Colonic mucosa (tissue), 4 donors: ENCODE results near the gene DNAJC18. TPM values are rescaled to one million over a fixed set of nuclear protein-coding genes. Genes with fewer than 3 reads are reported as not detected.
A peak's percentile ranks its signal among the peaks of the same experiment; 100 is the strongest.

Experiments
- DNase-seq: peaks from one replicate; pipeline ENCODE4 v3.0.0-alpha.2; 2020
- H3K27ac ChIP-seq: fragments of 200-600 bp; one replicate; pipeline ENCODE4 v1.8.0; 2021
- H3K27me3 ChIP-seq: fragments of 200-600 bp; one replicate; pipeline ENCODE4 v1.8.0; 2021
- H3K36me3 ChIP-seq: fragments of 200-600 bp; one replicate; pipeline ENCODE4 v1.8.0; 2021
- H3K4me1 ChIP-seq: fragments of 200-600 bp; one replicate; pipeline ENCODE4 v1.8.0; 2021; ENCODE audit warnings: mild to moderate bottlenecking
- H3K4me3 ChIP-seq: fragments of 200-600 bp; one replicate; pipeline ENCODE4 v1.8.0; 2021
- H3K9ac ChIP-seq, 2 donors: one replicate each; pipeline ENCODE4 v1.7.0; 2013; ENCODE audit warnings: control low read depth in 2 of 2, low read depth in 2 of 2, low read length in 2 of 2
- H3K9me3 ChIP-seq: fragments of 200-600 bp; one replicate; pipeline ENCODE4 v1.8.0; 2021
- CTCF ChIP-seq: fragments of 200-600 bp; IDR thresholded peaks from one replicate; pipeline ENCODE4 v1.8.0; 2022; ENCODE audit warnings: antibody characterized with exemption, mild to moderate bottlenecking
- intact Hi-C: fragments of 100-400 bp; cut with DNase I; formaldehyde crosslinking; loops from one replicate; pipeline ENCODE4 v1.14.1; 2022
- total RNA-seq, 2 donors: library from RNA; stranded (reverse); fragmentation: NEBNext Ultra II Directional in 1 of 2; extraction: Animal tissue kit (Norgen Biotek cat#: 25700) in 1 of 2; gene quantifications; one replicate each; pipeline ENCODE4 v1.2.1, GENCODE V29; 2021
- donor health status: healthy.
- donor health status: DM: no; HTN: no; CAD: no.
- donor health status: DM: no; HTN: no; CAD: no.

DNAJC18 gene
- total RNA-seq, 2 donors from 2014 or later: 3.6 to 5.7 TPM

GRCh38 chr5:139383275-139383992 is 55.9 kb downstream of the DNAJC18 start, which contains the start of gene SLC23A1:
SLC23A1 (minus strand) TSS chr5:139383297; CDS start chr5:139383253, 44 bp downstream.
- H3K9ac ChIP-seq: peak within 1 kb of the TSS; percentile 8 to 63
- peaks cover 16% of the 10 kb centered on the region for H3K4me1 ChIP-seq
- H3K36me3 ChIP-seq: no peaks in the 10 kb centered on the region
- peak within 1 kb of the TSS; percentile 12 for H3K27ac ChIP-seq
- intact Hi-C loops: no loop called here
- TF ChIP-seq CTCF: no peak
- DNase-seq: peak; percentile 85
- no peaks in the 10 kb centered on the region for H3K9me3 ChIP-seq
- no peaks in the 10 kb centered on the region for H3K27me3 ChIP-seq
- H3K4me3 ChIP-seq: no peak within 1 kb of the TSS

GRCh38 chr5:139382807-139383206 is 56.5 kb downstream of the DNAJC18 start:
- TF ChIP-seq CTCF: no peak
- Histone ChIP-seq H3K9ac (peak overlapping the region in 1 of 2 donors; percentile 40), H3K9me3 (no peaks in the 10 kb centered on the region), H3K27me3 (no peaks in the 10 kb centered on the region), H3K4me1 (peaks cover 13% of the 10 kb centered on the region), H3K36me3 (no peaks in the 10 kb centered on the region), H3K27ac (no peak overlapping the region), H3K4me3 (no peak overlapping the region)
- intact Hi-C loops: no loop called here
- DNase-seq: no peak

- intact Hi-C loops: no loop called here
- Histone ChIP-seq H3K27ac (no peak overlapping the region), H3K27me3 (no peaks in the 10 kb centered on the region), H3K4me3 (no peak overlapping the region), H3K36me3 (no peaks in the 10 kb centered on the region), H3K4me1 (peaks cover 9% of the 10 kb centered on the region), H3K9me3 (no peaks in the 10 kb centered on the region), H3K9ac (peak overlapping the region in 1 of 2 donors; percentile 40)
- TF ChIP-seq CTCF: no peak
- no peak for DNase-seq
Observed at GRCh38 chr5:139381837-139382761, 57.2 kb downstream of the DNAJC18 start.

- Histone ChIP-seq H3K4me3 (no peak overlapping the region), H3K9ac (no peak overlapping the region), H3K27me3 (no peaks in the 10 kb centered on the region), H3K4me1 (peaks cover 7% of the 10 kb centered on the region), H3K27ac (no peak overlapping the region), H3K9me3 (no peaks in the 10 kb centered on the region), H3K36me3 (no peaks in the 10 kb centered on the region)
- TF ChIP-seq CTCF: no peak
- DNase-seq: no peak
- intact Hi-C loops: no loop called here
Observed at GRCh38 chr5:139379626-139380449, 59.5 kb downstream of the DNAJC18 start.

GRCh38 chr5:139378941-139379361 is 60.4 kb downstream of the DNAJC18 start:
- intact Hi-C loops: no loop called here
- Histone ChIP-seq H3K4me3 (no peak overlapping the region), H3K9me3 (no peaks in the 10 kb centered on the region), H3K36me3 (no peaks in the 10 kb centered on the region), H3K9ac (no peak overlapping the region), H3K27me3 (no peaks in the 10 kb centered on the region), H3K27ac (no peak overlapping the region), H3K4me1 (peaks cover under 1% of the 10 kb centered on the region)
- TF ChIP-seq CTCF: no peak
- DNase-seq: no peak
